GM12873 (cell line): ENCODE results near the gene RFTN1.

Source experiments
- TF ChIP-seq, protein P1 (sequence below): IDR thresholded peaks from 2 replicates; pipeline ENCODE4 v1.5.1; 2012; ENCODE audit warnings: low read depth, mild to moderate bottlenecking, moderate library complexity, low read length, control low read depth; ENCODE audit not compliant: insufficient read depth; ENCODE audit errors: missing control alignments

Gene RFTN1

DNA sequence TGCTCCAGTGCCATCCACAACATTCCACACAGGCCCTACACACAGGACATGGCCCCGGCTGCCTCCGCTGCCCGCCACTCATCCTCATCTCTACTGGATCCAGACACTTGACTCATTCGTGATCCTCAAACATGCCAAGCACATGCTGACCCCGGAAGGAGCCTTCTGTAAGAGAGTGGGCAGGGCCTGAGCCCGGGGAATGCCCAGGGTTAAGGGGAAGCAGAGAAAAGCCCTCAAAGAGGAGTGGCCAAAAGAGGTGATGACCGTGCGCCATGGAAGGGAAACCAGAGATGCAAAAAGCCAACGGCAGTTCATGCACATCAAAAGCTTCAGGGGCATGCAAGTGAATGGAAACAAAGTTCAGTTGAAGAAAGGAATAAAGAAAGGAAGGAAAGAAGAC lies 46.1 kb downstream of the RFTN1 start:
- TF ChIP-seq, protein P1, sequence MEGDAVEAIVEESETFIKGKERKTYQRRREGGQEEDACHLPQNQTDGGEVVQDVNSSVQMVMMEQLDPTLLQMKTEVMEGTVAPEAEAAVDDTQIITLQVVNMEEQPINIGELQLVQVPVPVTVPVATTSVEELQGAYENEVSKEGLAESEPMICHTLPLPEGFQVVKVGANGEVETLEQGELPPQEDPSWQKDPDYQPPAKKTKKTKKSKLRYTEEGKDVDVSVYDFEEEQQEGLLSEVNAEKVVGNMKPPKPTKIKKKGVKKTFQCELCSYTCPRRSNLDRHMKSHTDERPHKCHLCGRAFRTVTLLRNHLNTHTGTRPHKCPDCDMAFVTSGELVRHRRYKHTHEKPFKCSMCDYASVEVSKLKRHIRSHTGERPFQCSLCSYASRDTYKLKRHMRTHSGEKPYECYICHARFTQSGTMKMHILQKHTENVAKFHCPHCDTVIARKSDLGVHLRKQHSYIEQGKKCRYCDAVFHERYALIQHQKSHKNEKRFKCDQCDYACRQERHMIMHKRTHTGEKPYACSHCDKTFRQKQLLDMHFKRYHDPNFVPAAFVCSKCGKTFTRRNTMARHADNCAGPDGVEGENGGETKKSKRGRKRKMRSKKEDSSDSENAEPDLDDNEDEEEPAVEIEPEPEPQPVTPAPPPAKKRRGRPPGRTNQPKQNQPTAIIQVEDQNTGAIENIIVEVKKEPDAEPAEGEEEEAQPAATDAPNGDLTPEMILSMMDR, result no peak

DNA sequence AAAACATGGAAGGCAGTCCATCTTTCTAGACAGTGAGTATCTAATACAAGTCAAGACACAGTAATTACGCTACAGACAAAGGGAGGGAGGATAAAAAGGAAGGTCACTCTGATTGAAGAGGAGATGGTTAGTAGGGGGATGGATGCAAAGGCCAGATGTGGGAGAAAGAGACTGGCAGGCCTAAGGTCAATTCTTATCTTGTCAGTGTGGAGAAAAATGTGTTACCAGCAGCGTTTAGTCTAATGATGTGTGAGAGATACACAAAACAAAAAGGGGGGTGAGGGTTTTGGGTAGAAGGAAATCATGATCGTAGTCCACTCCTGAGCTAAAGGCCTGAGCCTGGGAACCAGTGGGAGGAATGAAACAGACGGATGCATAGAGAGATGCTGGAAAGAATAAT lies 46.7 kb downstream of the RFTN1 start:
- TF ChIP-seq, protein P1, result no peak

DNA sequence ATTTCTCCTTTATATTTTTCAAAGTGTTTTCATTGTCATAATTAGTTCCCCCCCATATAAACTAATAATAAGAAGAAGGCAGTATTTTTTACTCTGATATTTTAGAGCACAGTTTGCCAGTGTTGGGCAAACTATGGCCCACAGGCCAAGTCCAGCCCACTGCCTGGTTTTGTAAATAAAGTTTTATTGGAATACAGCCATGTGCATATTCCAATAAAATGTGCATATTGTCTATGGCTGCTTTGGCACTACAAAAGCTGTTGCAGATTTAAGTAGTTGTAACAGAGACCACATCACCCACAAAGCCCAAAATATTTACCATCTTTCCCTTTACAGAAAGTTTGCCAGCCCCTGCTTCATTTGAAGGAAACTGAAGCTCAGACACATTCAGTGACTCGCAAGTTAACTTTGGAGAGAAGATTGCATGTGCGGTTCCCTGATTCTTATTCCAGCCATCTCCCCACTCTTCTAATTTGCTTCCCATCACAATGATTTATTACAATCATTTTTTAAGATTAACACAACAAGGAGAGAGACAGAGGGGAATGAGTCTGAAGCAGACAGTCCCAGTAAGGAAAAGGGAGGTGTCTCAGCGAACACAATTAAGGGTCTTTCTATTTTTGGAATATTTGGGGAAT lies 48.9 kb downstream of the RFTN1 start:
- TF ChIP-seq, protein P1, result no peak

DNA sequence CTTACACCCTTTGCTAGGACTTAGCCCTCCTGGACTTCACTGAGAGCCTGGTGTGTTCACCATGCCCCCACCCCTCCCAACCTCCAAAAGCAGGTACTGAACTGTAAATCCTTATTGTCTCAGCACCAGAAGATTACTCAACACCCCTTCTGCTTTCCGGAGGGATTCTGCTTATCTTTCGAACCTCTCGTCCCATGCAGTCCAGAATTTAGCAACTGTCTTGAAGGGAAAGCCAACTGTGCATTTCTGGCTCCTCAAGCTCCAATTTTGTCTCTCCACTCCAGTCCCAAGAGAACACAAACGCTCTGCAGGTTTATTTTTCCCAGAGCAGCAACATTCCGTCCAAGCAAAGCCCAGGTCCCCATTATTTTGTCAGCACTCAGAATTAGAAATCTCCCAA lies 49.6 kb downstream of the RFTN1 start:
- TF ChIP-seq, protein P1, result no peak

DNA sequence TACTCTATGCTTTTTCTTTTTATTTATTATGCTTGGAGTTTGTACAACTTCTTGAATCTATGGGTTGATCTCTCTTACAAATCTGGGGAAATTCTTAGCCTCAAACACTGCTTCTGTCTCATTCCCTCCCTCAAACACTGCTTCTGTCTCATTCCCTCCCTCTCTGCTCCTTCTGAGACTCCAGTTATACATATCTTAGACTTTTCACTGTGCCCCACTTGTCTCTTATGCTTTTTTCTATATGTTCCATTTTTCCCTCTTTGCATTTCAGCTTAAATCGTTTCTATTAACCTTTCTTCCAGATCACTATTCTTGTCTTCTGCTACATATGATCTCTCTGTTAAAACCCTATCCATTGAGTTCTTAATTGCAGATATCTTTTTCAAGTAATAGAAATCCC lies 50.4 kb downstream of the RFTN1 start:
- TF ChIP-seq, protein P1, result no peak

DNA sequence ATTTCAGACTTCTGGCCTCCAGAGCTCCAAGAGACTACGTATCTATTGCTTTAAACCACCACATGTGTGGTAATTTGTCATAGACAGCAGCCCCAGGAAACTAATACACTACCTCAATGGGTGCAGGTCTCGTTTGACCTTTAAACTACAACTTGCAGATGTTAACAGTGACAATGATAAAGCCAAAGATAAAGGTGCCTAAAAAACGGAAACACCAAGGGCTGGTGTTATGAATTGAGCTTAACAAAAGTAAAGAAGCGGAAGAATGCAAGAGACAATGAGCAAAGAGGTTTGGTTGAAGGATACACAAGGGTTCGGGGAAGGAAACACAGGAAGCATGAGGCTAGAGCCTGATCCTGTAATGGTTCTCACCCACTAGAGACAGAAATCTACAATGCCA lies 50.8 kb downstream of the RFTN1 start:
- TF ChIP-seq, protein P1, result no peak

DNA sequence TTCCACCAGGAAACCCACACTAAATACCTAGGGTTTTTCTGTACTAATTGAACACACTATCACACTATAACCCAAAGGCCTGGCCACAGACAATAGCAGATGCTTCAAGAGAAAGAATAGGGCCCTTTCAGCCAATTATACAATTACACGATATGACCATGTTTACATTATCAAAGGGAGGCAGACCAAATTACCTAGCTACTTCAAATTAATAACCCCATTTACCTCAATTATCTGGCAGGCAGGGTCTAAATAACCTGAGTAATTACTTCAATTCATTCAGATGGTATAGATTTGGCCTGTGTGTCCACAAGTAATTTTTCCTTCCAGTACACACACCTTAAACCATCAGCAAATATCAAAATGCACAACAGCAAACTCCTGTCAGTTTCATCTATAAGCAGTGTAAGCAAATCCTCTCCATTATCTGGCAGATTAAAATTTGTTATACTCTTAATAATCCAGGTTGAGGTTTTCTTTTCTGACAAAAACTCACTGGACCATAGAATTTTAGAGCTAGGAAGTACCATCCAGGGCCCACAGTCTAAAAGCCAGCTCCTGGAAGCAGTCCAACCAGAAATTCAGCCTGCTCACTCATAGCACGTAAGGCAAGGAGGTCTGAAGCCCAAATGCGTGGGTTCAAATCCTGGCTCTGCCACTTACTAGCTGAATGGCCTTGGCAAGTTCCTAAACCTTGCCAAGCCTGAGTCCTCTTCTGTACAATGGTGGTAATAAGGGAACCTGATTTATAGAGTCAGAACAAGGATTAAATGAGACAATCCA lies 51.8 kb downstream of the RFTN1 start:
- TF ChIP-seq, protein P1, result no peak
